Progenitor cell of endocrine pancreas (in vitro differentiated cells): ENCODE measurements around the gene SART1. TPM values are rescaled to one million over a fixed set of nuclear protein-coding genes. Genes with fewer than 3 reads are reported as not detected.

ENCODE experiments used
- DNase-seq: peaks from one replicate; pipeline ENCODE4 v3.0.0; 2021; ENCODE audit warnings: low spot score; ENCODE audit not compliant: unreplicated experiment
- H3K27ac Mint-ChIP-seq: 2 replicates; pipeline ENCODE4 v1.8.0; 2021; ENCODE audit warnings: mild to moderate bottlenecking, moderate library complexity, mixed read lengths
- H3K27me3 Mint-ChIP-seq: 2 replicates; pipeline ENCODE4 v1.8.0; 2021; ENCODE audit warnings: mixed read lengths
- H3K36me3 Mint-ChIP-seq: 2 replicates; pipeline ENCODE4 v1.8.0; 2022; ENCODE audit warnings: mixed read lengths; ENCODE audit not compliant: insufficient read depth
- H3K4me1 Mint-ChIP-seq: 2 replicates; pipeline ENCODE4 v1.8.0; 2021; ENCODE audit warnings: low read depth, mixed read lengths
- H3K4me3 Mint-ChIP-seq: 2 replicates; pipeline ENCODE4 v1.8.0; 2021; ENCODE audit warnings: low read depth, mild to moderate bottlenecking, moderate library complexity, mixed read lengths
- H3K9me3 Mint-ChIP-seq: 2 replicates; pipeline ENCODE4 v1.8.0; 2021; ENCODE audit warnings: low read depth, mixed read lengths
- total RNA-seq: library from RNA; stranded (reverse); gene quantifications from 2 replicates; pipeline ENCODE4 v1.2.1, GENCODE V29; 2021
- TF ChIP-seq, protein P1 (sequence below): fragments of 200-600 bp; sonication (generic); IDR thresholded peaks from one replicate; pipeline ENCODE4 v1.5.0; 2021; ENCODE audit warnings: antibody characterized with exemption, mild to moderate bottlenecking; ENCODE audit not compliant: unreplicated experiment

Gene SART1
- total RNA-seq, 1 donor from 2014 or later: 53.1 TPM

DNA sequence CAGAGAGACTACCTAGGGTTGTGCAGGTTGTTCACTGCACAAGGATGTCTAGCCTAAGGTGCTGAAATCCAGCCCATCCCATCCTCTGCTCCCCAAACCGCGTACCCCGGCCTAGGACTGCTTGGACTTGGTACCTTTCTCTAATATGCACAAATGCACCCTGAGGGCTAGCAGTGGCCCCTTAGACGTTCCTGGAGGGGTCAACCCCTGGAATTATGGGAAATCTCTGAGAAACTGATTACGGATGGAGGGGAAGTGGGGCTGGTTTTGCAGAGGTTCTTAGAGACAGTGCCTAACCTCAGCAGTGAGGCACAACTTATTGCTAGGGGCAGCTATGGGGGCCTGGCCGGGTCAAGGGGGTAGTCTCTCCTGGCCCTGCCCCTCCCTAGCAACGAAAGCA lies 45.1 kb upstream of the SART1 start:
- Mint-ChIP-seq H3K36me3 (no peaks in the 10 kb centered on the region), H3K27ac (no peak overlapping the region), H3K9me3 (no peaks in the 10 kb centered on the region), H3K4me1 (peaks cover 6% of the 10 kb centered on the region), H3K4me3 (peak overlapping the region; percentile 66), H3K27me3 (peaks cover 5% of the 10 kb centered on the region)
- TF ChIP-seq, protein P1, sequence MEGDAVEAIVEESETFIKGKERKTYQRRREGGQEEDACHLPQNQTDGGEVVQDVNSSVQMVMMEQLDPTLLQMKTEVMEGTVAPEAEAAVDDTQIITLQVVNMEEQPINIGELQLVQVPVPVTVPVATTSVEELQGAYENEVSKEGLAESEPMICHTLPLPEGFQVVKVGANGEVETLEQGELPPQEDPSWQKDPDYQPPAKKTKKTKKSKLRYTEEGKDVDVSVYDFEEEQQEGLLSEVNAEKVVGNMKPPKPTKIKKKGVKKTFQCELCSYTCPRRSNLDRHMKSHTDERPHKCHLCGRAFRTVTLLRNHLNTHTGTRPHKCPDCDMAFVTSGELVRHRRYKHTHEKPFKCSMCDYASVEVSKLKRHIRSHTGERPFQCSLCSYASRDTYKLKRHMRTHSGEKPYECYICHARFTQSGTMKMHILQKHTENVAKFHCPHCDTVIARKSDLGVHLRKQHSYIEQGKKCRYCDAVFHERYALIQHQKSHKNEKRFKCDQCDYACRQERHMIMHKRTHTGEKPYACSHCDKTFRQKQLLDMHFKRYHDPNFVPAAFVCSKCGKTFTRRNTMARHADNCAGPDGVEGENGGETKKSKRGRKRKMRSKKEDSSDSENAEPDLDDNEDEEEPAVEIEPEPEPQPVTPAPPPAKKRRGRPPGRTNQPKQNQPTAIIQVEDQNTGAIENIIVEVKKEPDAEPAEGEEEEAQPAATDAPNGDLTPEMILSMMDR: no peak
- DNase-seq: no peak

DNA sequence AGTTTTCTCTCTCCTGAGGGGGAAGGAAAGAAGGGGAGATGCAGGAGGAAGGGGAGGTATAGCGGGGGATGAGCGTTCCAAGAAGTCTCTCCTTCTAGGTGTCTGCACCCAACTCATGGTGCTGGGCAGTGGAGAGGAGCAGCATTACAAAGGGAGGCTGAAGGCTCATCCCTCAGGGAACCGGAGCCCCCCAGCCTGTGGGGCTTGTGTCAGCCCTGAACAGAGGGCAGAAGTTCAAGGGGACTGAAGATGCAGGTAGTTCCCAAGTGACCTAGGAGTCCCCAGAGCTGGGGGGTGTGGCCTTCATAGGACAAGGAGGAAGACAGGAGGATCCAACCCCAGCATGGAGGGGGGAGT lies 44.5 kb upstream of the SART1 start:
- peak overlapping the region; percentile 4 for H3K27ac Mint-ChIP-seq

DNA sequence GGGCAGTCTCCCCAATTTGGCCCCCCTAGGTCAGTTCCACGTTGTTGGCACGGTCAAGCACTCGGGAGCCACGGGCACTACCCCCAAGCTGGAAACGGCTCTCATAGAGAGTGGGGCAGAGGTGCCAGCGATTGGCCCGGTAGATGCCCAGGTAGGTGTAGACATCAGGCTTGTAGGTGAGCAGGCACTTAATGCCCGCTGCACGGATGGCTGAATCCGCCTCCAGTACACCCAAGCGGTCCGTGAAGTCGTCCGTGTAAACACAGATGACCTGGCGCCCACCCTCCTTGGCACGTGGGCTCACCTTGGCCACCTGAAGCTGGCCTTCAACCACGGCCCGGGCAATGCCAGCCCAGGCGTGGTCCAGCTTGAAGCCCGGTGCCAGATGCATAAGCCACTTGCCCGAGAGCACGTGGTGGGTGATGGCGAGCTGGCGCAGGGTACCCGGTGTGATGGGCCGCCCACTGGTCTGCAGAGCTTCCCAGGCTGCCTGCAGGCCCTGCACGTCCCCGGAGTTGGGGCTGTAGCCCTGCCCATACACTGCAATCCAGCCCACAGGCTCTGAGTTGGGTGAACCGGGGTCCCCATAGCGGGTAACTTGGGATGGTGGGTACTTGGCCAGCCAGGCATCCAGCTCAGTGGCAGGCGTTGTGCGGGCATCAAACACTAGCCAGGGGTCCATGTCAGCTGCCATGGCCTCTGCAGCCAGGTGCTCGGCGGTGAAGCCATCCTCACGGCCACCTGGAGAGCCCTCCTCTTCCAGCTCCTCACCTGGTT lies 43.9 kb upstream of the SART1 start:
- no peaks in the 10 kb centered on the region for H3K9me3 Mint-ChIP-seq
- TF ChIP-seq, protein P1: no peak
- H3K36me3 Mint-ChIP-seq: peaks cover 4% of the 10 kb centered on the region
- H3K4me1 Mint-ChIP-seq: peaks cover 6% of the 10 kb centered on the region
- peaks cover 5% of the 10 kb centered on the region for H3K27me3 Mint-ChIP-seq
- peak overlapping the region; percentile 83 for H3K4me3 Mint-ChIP-seq
- DNase-seq: no peak
- H3K27ac Mint-ChIP-seq: no peak overlapping the region

More for the DNA sequence above, 44.5 kb upstream of the SART1 start:
- DNase-seq: no peak
- peak overlapping the region; percentile 66 for H3K4me3 Mint-ChIP-seq
- peaks cover 5% of the 10 kb centered on the region for H3K27me3 Mint-ChIP-seq
- TF ChIP-seq, protein P1: no peak
- peaks cover 6% of the 10 kb centered on the region for H3K4me1 Mint-ChIP-seq
- peaks cover under 1% of the 10 kb centered on the region for H3K36me3 Mint-ChIP-seq
- H3K9me3 Mint-ChIP-seq: no peaks in the 10 kb centered on the region

DNA sequence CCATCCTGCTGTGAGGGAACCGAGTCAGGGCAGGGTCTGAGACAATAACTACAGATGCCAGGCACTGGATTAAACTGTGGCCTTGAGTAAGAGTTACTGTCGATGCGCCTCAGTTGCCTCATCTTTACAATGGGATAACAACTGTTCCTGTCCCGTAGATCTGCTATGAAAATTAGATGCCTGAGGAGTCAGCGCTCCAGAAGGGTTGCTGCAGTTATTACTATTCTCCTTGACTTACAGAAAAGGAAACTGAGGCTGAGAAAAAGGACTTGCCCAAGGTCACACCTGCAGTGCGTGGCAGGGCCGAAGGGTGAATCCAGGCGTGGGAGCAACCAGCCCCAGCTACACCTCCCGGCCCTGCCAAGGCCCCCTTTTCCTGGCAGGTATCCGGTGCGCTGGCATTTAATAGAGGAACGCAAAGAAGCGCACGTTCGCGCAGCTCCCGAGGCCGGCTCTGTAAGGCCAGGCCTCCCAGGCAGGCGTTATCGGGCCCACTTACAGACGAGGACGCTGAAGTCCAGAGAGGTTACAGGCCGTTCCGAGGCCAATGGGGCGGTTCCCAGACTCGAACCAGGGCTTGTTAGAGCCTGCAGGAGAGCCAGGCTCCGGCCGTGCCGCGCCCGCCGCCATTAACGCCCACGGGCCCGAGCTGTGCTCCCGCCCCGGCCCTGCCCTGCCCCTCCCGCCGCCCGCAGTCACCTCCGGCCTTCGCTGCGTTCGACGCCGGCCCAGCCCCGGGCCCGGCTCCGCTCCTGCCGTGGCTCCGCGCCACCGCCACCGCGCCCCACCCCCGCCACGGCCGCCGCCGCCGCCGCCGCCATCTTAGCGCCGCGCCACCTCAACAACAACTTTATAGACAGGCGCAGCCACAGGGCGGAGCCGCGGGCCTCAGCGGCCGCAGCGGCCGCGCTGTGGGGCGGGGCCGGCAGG lies 43.1 kb upstream of the SART1 start, which contains the start of gene C11orf68:
TSS of gene C11orf68 (minus strand) at position 852 of the 930 bp plus-strand sequence. CDS start at position 821, 31 bp downstream.
- DNase-seq: no peak
- Mint-ChIP-seq H3K27ac (peak within 1 kb of the TSS; percentile 92), H3K4me1 (peaks cover 6% of the 10 kb centered on the region), H3K27me3 (peaks cover 5% of the 10 kb centered on the region), H3K9me3 (no peaks in the 10 kb centered on the region), H3K36me3 (peaks cover 5% of the 10 kb centered on the region), H3K4me3 (peak within 1 kb of the TSS; percentile 84)
- TF ChIP-seq, protein P1: no peak

DNA sequence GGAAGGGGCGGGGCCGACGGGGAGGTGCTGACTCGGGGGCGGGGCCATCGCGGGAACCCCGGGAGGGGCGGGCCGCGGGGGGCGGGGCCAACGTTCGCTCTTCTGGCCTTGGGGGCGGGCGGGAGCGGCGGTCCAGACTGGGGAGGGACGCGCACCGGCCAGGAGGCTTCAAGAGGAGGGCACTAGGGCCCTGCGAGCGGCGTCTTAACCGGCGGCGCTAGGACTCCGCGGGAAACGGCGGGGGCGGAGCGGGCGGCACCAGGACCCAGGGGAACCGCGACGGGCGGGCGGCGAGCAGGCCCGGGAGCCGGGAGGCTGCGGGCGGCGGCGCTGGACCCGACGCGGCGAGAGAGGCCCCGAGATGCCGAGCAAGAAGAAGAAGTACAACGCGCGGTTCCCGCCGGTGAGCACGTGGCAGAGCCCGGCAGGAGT lies 42.4 kb upstream of the SART1 start, which contains the start of gene DRAP1:
TSS of gene DRAP1 (plus strand) at position 286 of the 432 bp plus-strand sequence. CDS start at position 362, 76 bp downstream.
- H3K27ac Mint-ChIP-seq: peak within 1 kb of the TSS; percentile 92
- H3K36me3 Mint-ChIP-seq: peaks cover 5% of the 10 kb centered on the region
- DNase-seq: peak; percentile 98
- peaks cover 6% of the 10 kb centered on the region for H3K4me1 Mint-ChIP-seq
- TF ChIP-seq, protein P1: peak; percentile 8
- H3K4me3 Mint-ChIP-seq: peak within 1 kb of the TSS; percentile 84
- no peaks in the 10 kb centered on the region for H3K9me3 Mint-ChIP-seq
- peaks cover 5% of the 10 kb centered on the region for H3K27me3 Mint-ChIP-seq
